NCI-H2196 (cell line): ENCODE results near the gene RNF113B.

ENCODE experiments used
- DNase-seq: peaks from one replicate; lab custom pipeline; 2025; ENCODE audit not compliant: unreplicated experiment; lab: John Stamatoyannopoulos, UW

RNF113B gene

GRCh38 chr13:98204546-98204945, 27.5 kb upstream of the RNF113B start:
- DNase-seq = no peak

GRCh38 chr13:98203646-98204326, 26.7 kb upstream of the RNF113B start:
- no peak for DNase-seq

GRCh38 chr13:98201984-98202383, 24.9 kb upstream of the RNF113B start:
- DNase-seq = no peak

GRCh38 chr13:98201189-98201588, 24.1 kb upstream of the RNF113B start:
- no peak for DNase-seq

- DNase-seq = no peak
These were observed 23.3 kb upstream of the RNF113B start for GRCh38 chr13:98200211-98200878.

- DNase-seq = no peak
These were observed 22.4 kb upstream of the RNF113B start for GRCh38 chr13:98199480-98199879.

GRCh38 chr13:98198683-98199082, 21.6 kb upstream of the RNF113B start:
- no peak for DNase-seq

GRCh38 chr13:98195054-98195791, 18.2 kb upstream of the RNF113B start:
- DNase-seq = no peak

- no peak for DNase-seq
These were observed 14.9 kb upstream of the RNF113B start for GRCh38 chr13:98192008-98192407.

GRCh38 chr13:98190889-98191444, 13.9 kb upstream of the RNF113B start:
- no peak for DNase-seq

GRCh38 chr13:98189841-98190505, 12.9 kb upstream of the RNF113B start:
- DNase-seq = no peak

- DNase-seq = no peak
These were observed 11.6 kb upstream of the RNF113B start for GRCh38 chr13:98188544-98189166.

GRCh38 chr13:98187965-98188261, 10.8 kb upstream of the RNF113B start:
- no peak for DNase-seq

GRCh38 chr13:98187155-98187964, 10.3 kb upstream of the RNF113B start:
- DNase-seq = no peak

- DNase-seq = no peak
These were observed 7.7 kb upstream of the RNF113B start for GRCh38 chr13:98184792-98185191.

- no peak for DNase-seq
These were observed 5.5 kb upstream of the RNF113B start for GRCh38 chr13:98182589-98182988.

- DNase-seq = no peak
These were observed 5.1 kb upstream of the RNF113B start for GRCh38 chr13:98182153-98182552.

GRCh38 chr13:98181111-98181815, 4.2 kb upstream of the RNF113B start:
- no peak for DNase-seq

- no peak for DNase-seq
These were observed 3.0 kb upstream of the RNF113B start for GRCh38 chr13:98180092-98180491.

GRCh38 chr13:98175823-98176222, 1.2 kb downstream of the RNF113B start:
- no peak for DNase-seq
